Upper lobe of left lung (tissue), 6 donors: ENCODE measurements around the gene SCUBE1. TPM values are rescaled to one million over a fixed set of nuclear protein-coding genes. Genes with fewer than 3 reads are reported as not detected.

ENCODE experiments used
- ATAC-seq, 2 donors: fragments of 200-7000 bp; cut with Tn5 transposase; one replicate each; pipeline ENCODE4 v1.9.1; 2022; ENCODE audit warnings: mild to moderate bottlenecking in 2 of 2, moderate library complexity in 2 of 2; ENCODE audit not compliant: low FRiP score in 2 of 2
- DNase-seq, 2 donors: peaks; one replicate each; pipeline ENCODE4 v3.0.0-alpha.2; 2019 to 2020
- H3K27ac ChIP-seq, 4 donors: fragments of 200-600 bp; sonication (generic); one replicate each; pipeline ENCODE4 v1.5.1; 2016 to 2019
- H3K27me3 ChIP-seq, 4 donors: fragments of 200-600 bp; sonication (generic); one replicate each; pipeline ENCODE4 v1.5.1; 2017 to 2019
- H3K36me3 ChIP-seq, 4 donors: fragments of 200-600 bp; sonication (generic); one replicate each; pipeline ENCODE4 v1.5.1; 2016 to 2019
- H3K4me1 ChIP-seq, 4 donors: fragments of 200-600 bp; sonication (generic); one replicate each; pipeline ENCODE4 v1.5.1; 2018 to 2019
- H3K4me3 ChIP-seq, 4 donors: fragments of 200-600 bp; sonication (generic); one replicate each; pipeline ENCODE4 v1.5.1; 2017 to 2019; ENCODE audit warnings: mild to moderate bottlenecking in 2 of 4, moderate library complexity in 1 of 4
- H3K9me3 ChIP-seq, 4 donors: fragments of 200-600 bp; sonication (generic); one replicate each; pipeline ENCODE4 v1.5.1; 2018 to 2019
- EP300 ChIP-seq, 4 donors: sonication (generic); formaldehyde crosslinking; IDR thresholded peaks; one replicate each; pipeline ENCODE4 v1.5.1; 2017; ENCODE audit warnings: antibody characterized with exemption in 4 of 4, control low read depth in 2 of 4
- POLR2A ChIP-seq, 4 donors: fragments of 450-650 bp; IDR thresholded peaks; one replicate each; pipeline ENCODE4 v1.5.1; 2016 to 2017; ENCODE audit warnings: antibody characterized with exemption in 4 of 4, mild to moderate bottlenecking in 2 of 4
- POLR2AphosphoS5 ChIP-seq, 2 donors: sonication (generic); formaldehyde crosslinking; IDR thresholded peaks; one replicate each; pipeline ENCODE4 v1.5.1; 2017; ENCODE audit warnings: antibody characterized with exemption in 2 of 2
- WGBS, 2 donors: methylation state at CpG; one replicate each; pipeline ENCODE4 v1.1.5; 2017 to 2018; 5-methylcytosine and 5-hydroxymethylcytosine counted together
- total RNA-seq, 6 donors: library from RNA; depleted of rRNA in 4 of 6; stranded (reverse); fragments of >200 nt in 4 of 6; gene quantifications; one replicate each; pipeline versions ENCODE4 v1.1.0 to v1.2.1, GENCODE V29; 2016 to 2021
- TF ChIP-seq, protein P1 (sequence below), 6 experiments: fragments of 450-650 bp in 4 of 6; fragments of 200-600 bp in 2 of 6; sonication (generic) in 2 of 6; IDR thresholded peaks; one replicate each; pipeline ENCODE4 v1.5.1; 2016 to 2019; ENCODE audit warnings: antibody characterized with exemption in 6 of 6
- donor health status: DM: no; HTN: no; CAD: no; lungs with moderate emphysema.
- donor health status: DM: no; HTN: yes; CAD: no; lungs with severe emphysema.

SCUBE1 gene
- total RNA-seq, 6 donors from 2014 or later = 9.7 to 55.9 (median 20.8) TPM

DNA sequence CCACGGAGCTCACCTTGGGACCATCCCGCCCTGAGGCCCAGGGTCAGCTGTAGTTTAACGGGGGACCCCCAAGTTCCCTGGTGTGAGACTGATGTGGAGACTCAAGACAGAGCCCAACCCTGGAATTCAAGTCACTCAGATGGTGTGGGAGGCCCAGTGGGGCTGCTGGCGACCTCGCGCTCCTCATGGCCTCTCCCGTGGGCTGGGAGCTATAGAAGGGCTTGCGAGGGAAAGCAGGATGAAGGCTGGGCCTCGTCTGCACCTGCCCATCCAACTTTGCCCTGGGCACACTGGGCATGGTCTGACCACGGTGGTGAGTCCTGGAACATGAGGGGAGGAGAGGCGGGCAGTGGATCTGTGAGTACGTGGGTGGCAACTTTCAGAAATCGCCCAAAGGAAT, 142.6 kb downstream of the SCUBE1 start:
- Histone ChIP-seq H3K4me1 (peaks cover 0 to 6% (median 0%) of the 10 kb centered on the region in 4 donors), H3K27me3 (no peaks in the 10 kb centered on the region), H3K4me3 (no peak overlapping the region), H3K27ac (no peak overlapping the region), H3K9me3 (no peaks in the 10 kb centered on the region), H3K36me3 (peaks cover 0 to 3% (median 0%) of the 10 kb centered on the region in 4 donors)
- DNase-seq (no peak), ATAC-seq (no peak)
- TF ChIP-seq EP300 (IDR thresholded peaks at IDR 0.05) (no peak), POLR2A (IDR thresholded peaks at IDR 0.05) (no peak), POLR2AphosphoS5 (IDR thresholded peaks at IDR 0.05) (no peak)
- TF ChIP-seq, protein P1, sequence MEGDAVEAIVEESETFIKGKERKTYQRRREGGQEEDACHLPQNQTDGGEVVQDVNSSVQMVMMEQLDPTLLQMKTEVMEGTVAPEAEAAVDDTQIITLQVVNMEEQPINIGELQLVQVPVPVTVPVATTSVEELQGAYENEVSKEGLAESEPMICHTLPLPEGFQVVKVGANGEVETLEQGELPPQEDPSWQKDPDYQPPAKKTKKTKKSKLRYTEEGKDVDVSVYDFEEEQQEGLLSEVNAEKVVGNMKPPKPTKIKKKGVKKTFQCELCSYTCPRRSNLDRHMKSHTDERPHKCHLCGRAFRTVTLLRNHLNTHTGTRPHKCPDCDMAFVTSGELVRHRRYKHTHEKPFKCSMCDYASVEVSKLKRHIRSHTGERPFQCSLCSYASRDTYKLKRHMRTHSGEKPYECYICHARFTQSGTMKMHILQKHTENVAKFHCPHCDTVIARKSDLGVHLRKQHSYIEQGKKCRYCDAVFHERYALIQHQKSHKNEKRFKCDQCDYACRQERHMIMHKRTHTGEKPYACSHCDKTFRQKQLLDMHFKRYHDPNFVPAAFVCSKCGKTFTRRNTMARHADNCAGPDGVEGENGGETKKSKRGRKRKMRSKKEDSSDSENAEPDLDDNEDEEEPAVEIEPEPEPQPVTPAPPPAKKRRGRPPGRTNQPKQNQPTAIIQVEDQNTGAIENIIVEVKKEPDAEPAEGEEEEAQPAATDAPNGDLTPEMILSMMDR (IDR thresholded peaks at IDR 0.05) = no peak
- 92 to 94% methylated on average over 9 to 12 of the region's 13 CpGs for WGBS, 2 donors

GRCh38 chr22:43200031-43200430, 143.1 kb downstream of the SCUBE1 start:
- no peak overlapping the region for H3K4me3 ChIP-seq
- no peak overlapping the region for H3K27ac ChIP-seq
- no peaks in the 10 kb centered on the region for H3K9me3 ChIP-seq
- TF ChIP-seq EP300 (IDR thresholded peaks at IDR 0.05) (no peak), POLR2A (IDR thresholded peaks at IDR 0.05) (no peak), POLR2AphosphoS5 (IDR thresholded peaks at IDR 0.05) (no peak)
- TF ChIP-seq, protein P1 (IDR thresholded peaks at IDR 0.05) = no peak
- peaks cover 0 to 3% (median 0%) of the 10 kb centered on the region in 4 donors for H3K36me3 ChIP-seq
- peak in 1 of 2 donors; percentile 27 for ATAC-seq
- H3K4me1 ChIP-seq = peaks cover 0 to 6% (median 0%) of the 10 kb centered on the region in 4 donors
- no peaks in the 10 kb centered on the region for H3K27me3 ChIP-seq
- DNase-seq = peak in 1 of 2 donors; percentile 74
- 83 to 92% methylated on average over 6 to 14 of the region's 17 CpGs for WGBS, 2 donors

- DNase-seq (no peak), ATAC-seq (no peak)
- Histone ChIP-seq H3K36me3 (peaks cover 0 to 3% (median 0%) of the 10 kb centered on the region in 4 donors), H3K27me3 (no peaks in the 10 kb centered on the region), H3K4me1 (peaks cover 0 to 6% (median 0%) of the 10 kb centered on the region in 4 donors), H3K9me3 (no peaks in the 10 kb centered on the region), H3K4me3 (no peak overlapping the region), H3K27ac (no peak overlapping the region)
- TF ChIP-seq, protein P1 (IDR thresholded peaks at IDR 0.05) = no peak
- no peak for TF ChIP-seq POLR2A (IDR thresholded peaks at IDR 0.05)
- TF ChIP-seq POLR2AphosphoS5 (IDR thresholded peaks at IDR 0.05) = no peak
- no peak for TF ChIP-seq EP300 (IDR thresholded peaks at IDR 0.05)
- WGBS, 2 donors = 82 to 94% methylated on average over 11 of the region's 11 CpGs
Observed at GRCh38 chr22:43199541-43199940, 143.6 kb downstream of the SCUBE1 start.

GRCh38 chr22:43198936-43199335, 144.2 kb downstream of the SCUBE1 start:
- Histone ChIP-seq H3K27ac (no peak overlapping the region), H3K36me3 (peaks cover 0 to 3% (median 0%) of the 10 kb centered on the region in 4 donors), H3K9me3 (no peaks in the 10 kb centered on the region), H3K4me3 (no peak overlapping the region), H3K27me3 (no peaks in the 10 kb centered on the region), H3K4me1 (peaks cover 0 to 6% (median 0%) of the 10 kb centered on the region in 4 donors)
- 70 to 77% methylated on average over 8 to 9 of the region's 9 CpGs for WGBS, 2 donors
- no peak for ATAC-seq
- no peak for DNase-seq
- TF ChIP-seq POLR2AphosphoS5 (IDR thresholded peaks at IDR 0.05) = no peak
- TF ChIP-seq POLR2A (IDR thresholded peaks at IDR 0.05) = no peak
- no peak for TF ChIP-seq EP300 (IDR thresholded peaks at IDR 0.05)

- no peaks in the 10 kb centered on the region for H3K27me3 ChIP-seq
- ATAC-seq (no peak), DNase-seq (no peak)
- no peaks in the 10 kb centered on the region for H3K36me3 ChIP-seq
- H3K4me3 ChIP-seq = no peak overlapping the region
- 84 to 100% methylated on average over 2 to 5 of the region's 5 CpGs for WGBS, 2 donors
- H3K9me3 ChIP-seq = no peaks in the 10 kb centered on the region
- H3K4me1 ChIP-seq = peaks cover 0 to 6% (median 0%) of the 10 kb centered on the region in 4 donors
- TF ChIP-seq POLR2AphosphoS5 (IDR thresholded peaks at IDR 0.05) (no peak), POLR2A (IDR thresholded peaks at IDR 0.05) (no peak), EP300 (IDR thresholded peaks at IDR 0.05) (no peak)
- TF ChIP-seq, protein P1 (IDR thresholded peaks at IDR 0.05) = no peak
- H3K27ac ChIP-seq = no peak overlapping the region
Observed at GRCh38 chr22:43198126-43198525, 145.0 kb downstream of the SCUBE1 start.
